ENCODE measurements around the gene LYPD6B. TPM values are rescaled to one million over a fixed set of nuclear protein-coding genes. Genes with fewer than 3 reads are reported as not detected.

LYPD6B gene
- total RNA-seq, 5 donors from 2014 or later (not counting 1 experiment from before 2014, with no cell fraction given), result not detected

DNA sequence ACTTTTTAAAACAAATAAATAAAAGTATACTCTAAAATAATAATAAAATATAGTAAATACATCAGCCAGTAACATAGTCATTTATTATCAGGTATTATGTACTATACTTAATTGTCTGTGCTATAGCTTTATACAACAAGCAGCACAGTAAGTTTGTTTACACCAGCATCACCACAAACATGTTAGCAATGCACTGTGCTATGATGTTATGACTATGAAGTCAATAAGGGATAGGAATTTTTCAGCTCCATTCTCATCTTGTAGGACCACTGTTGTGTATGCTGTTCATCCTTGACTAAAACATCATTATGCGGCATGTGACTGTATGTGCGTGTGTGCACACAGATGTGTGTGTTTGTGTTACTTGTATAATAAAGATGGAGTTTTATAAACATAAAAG is 137.5 kb downstream of the LYPD6B start:
- WGBS (ENCODE audit: insufficient coverage), result no CpG with 5 or more reads among the region's 2 CpGs
- Histone ChIP-seq H3K36me3 (ENCODE audit: control insufficient read depth in 2 of 2, extremely low read depth in 1 of 2, insufficient read depth in 1 of 2, low read length in 1 of 2) (no peaks in the 10 kb centered on the region), H3K4me3 (ENCODE audit: control insufficient read depth in 1 of 2, extremely low read depth in 1 of 2, low read length in 1 of 2) (no peak overlapping the region), H3K27me3 (replicated peaks in 1 of 2; ENCODE audit: control insufficient read depth in 2 of 2, extremely low read depth in 1 of 2, insufficient read depth in 2 of 2, low read length in 1 of 2) (peaks cover 0 to 3% of the 10 kb centered on the region in 2 experiments), H3K4me1 (ENCODE audit: control insufficient read depth in 1 of 2, extremely low read depth in 1 of 2, insufficient read depth in 2 of 2, low read length in 2 of 2) (no peaks in the 10 kb centered on the region), H3K9me3 (no peaks in the 10 kb centered on the region), H3K27ac (ENCODE audit: low read length) (no peak overlapping the region)
- ATAC-seq (replicated peaks in 1 of 4) (no peak), DNase-seq (no peak)
- Mint-ChIP-seq H3K9me3 (peaks cover 5 to 8% (median 7%) of the 10 kb centered on the region in 3 donors), H3K27ac (no peak overlapping the region), H3K36me3 (no peaks in the 10 kb centered on the region), H3K4me1 (no peaks in the 10 kb centered on the region), H3K4me3 (no peak overlapping the region), H3K27me3 (peaks cover 3 to 16% of the 10 kb centered on the region in 2 donors)
- POLR2A ChIA-PET, result no interaction called here
- CTCF ChIA-PET, result no interaction called here

DNA sequence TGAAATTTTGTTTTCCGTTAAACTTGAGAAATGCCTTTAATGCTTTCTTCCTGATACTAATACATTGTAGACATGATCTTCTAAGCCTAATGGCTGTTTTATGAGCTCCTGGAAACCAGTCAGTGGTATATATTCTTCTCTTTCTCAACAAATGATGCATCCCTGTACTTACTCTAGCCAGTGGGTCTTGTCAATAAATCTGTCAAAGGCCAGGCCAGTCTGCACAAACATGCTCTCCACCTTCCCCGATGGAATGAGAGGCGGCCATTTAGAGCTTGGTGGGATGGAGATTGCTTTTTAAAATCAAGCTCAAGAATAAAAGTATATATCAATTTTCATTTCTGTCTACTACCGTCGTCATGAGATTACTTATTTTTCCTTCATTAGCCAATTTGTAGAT is 140.1 kb downstream of the LYPD6B start:
- Mint-ChIP-seq H3K4me1 (no peaks in the 10 kb centered on the region), H3K27ac (no peak overlapping the region), H3K27me3 (peaks cover 3 to 22% of the 10 kb centered on the region in 2 donors), H3K9me3 (no peaks in the 10 kb centered on the region), H3K4me3 (no peak overlapping the region), H3K36me3 (no peaks in the 10 kb centered on the region)
- H3K27ac ChIP-seq (ENCODE audit: low read length), result no peak overlapping the region
- no peaks in the 10 kb centered on the region for H3K4me1 ChIP-seq (ENCODE audit: control insufficient read depth in 1 of 2, extremely low read depth in 1 of 2, insufficient read depth in 2 of 2, low read length in 2 of 2)
- WGBS (ENCODE audit: insufficient coverage), result no CpG with 5 or more reads among the region's 5 CpGs
- no peaks in the 10 kb centered on the region for H3K36me3 ChIP-seq (ENCODE audit: control insufficient read depth in 2 of 2, extremely low read depth in 1 of 2, insufficient read depth in 1 of 2, low read length in 1 of 2)
- no peak for DNase-seq
- no peak for ATAC-seq (replicated peaks in 1 of 4)
- CTCF ChIA-PET, result no interaction called here
- H3K27me3 ChIP-seq (replicated peaks in 1 of 2; ENCODE audit: control insufficient read depth in 2 of 2, extremely low read depth in 1 of 2, insufficient read depth in 2 of 2, low read length in 1 of 2), result peaks cover 0 to 3% of the 10 kb centered on the region in 2 experiments
- H3K4me3 ChIP-seq (ENCODE audit: control insufficient read depth in 1 of 2, extremely low read depth in 1 of 2, low read length in 1 of 2), result no peak overlapping the region
- H3K9me3 ChIP-seq, result no peaks in the 10 kb centered on the region
- POLR2A ChIA-PET, result no interaction called here

GRCh38 chr2:149180226-149180875 is 141.9 kb downstream of the LYPD6B start:
- Mint-ChIP-seq H3K27ac (no peak overlapping the region), H3K27me3 (peaks cover 3 to 22% of the 10 kb centered on the region in 2 donors), H3K36me3 (no peaks in the 10 kb centered on the region), H3K9me3 (no peaks in the 10 kb centered on the region), H3K4me3 (no peak overlapping the region), H3K4me1 (no peaks in the 10 kb centered on the region)
- 76% methylated on average over 8 of the region's 9 CpGs for WGBS (ENCODE audit: insufficient coverage)
- no peak overlapping the region for H3K27ac ChIP-seq (ENCODE audit: low read length)
- ATAC-seq (replicated peaks in 1 of 4) (no peak), DNase-seq (no peak)
- peaks cover 0 to 3% of the 10 kb centered on the region in 2 experiments for H3K27me3 ChIP-seq (replicated peaks in 1 of 2; ENCODE audit: control insufficient read depth in 2 of 2, extremely low read depth in 1 of 2, insufficient read depth in 2 of 2, low read length in 1 of 2)
- H3K36me3 ChIP-seq (ENCODE audit: control insufficient read depth in 2 of 2, extremely low read depth in 1 of 2, insufficient read depth in 1 of 2, low read length in 1 of 2), result no peaks in the 10 kb centered on the region
- no peak overlapping the region for H3K4me3 ChIP-seq (ENCODE audit: control insufficient read depth in 1 of 2, extremely low read depth in 1 of 2, low read length in 1 of 2)
- H3K4me1 ChIP-seq (ENCODE audit: control insufficient read depth in 1 of 2, extremely low read depth in 1 of 2, insufficient read depth in 2 of 2, low read length in 2 of 2), result no peaks in the 10 kb centered on the region
- ChIA-PET POLR2A (no interaction called here), CTCF (no interaction called here)
- no peaks in the 10 kb centered on the region for H3K9me3 ChIP-seq

GRCh38 chr2:149183187-149183586 is 144.7 kb downstream of the LYPD6B start:
- no CpG with 5 or more reads among the region's 1 CpG for WGBS (ENCODE audit: insufficient coverage)
- Histone ChIP-seq H3K9me3 (no peaks in the 10 kb centered on the region), H3K4me3 (ENCODE audit: control insufficient read depth in 1 of 2, extremely low read depth in 1 of 2, low read length in 1 of 2) (no peak overlapping the region), H3K27ac (ENCODE audit: low read length) (no peak overlapping the region), H3K27me3 (replicated peaks in 1 of 2; ENCODE audit: control insufficient read depth in 2 of 2, extremely low read depth in 1 of 2, insufficient read depth in 2 of 2, low read length in 1 of 2) (peaks cover 0 to 3% of the 10 kb centered on the region in 2 experiments), H3K36me3 (ENCODE audit: control insufficient read depth in 2 of 2, extremely low read depth in 1 of 2, insufficient read depth in 1 of 2, low read length in 1 of 2) (no peaks in the 10 kb centered on the region), H3K4me1 (ENCODE audit: control insufficient read depth in 1 of 2, extremely low read depth in 1 of 2, insufficient read depth in 2 of 2, low read length in 2 of 2) (no peaks in the 10 kb centered on the region)
- ATAC-seq (replicated peaks in 1 of 4) (no peak), DNase-seq (no peak)
- peaks cover 0 to 22% of the 10 kb centered on the region in 2 donors for H3K27me3 Mint-ChIP-seq
- no peak overlapping the region for H3K27ac Mint-ChIP-seq
- ChIA-PET CTCF (no interaction called here), POLR2A (no interaction called here)
- H3K4me3 Mint-ChIP-seq, result no peak overlapping the region
- no peaks in the 10 kb centered on the region for H3K4me1 Mint-ChIP-seq
- no peaks in the 10 kb centered on the region for H3K36me3 Mint-ChIP-seq
- no peaks in the 10 kb centered on the region for H3K9me3 Mint-ChIP-seq

GRCh38 chr2:149184991-149185390 is 146.5 kb downstream of the LYPD6B start:
- ATAC-seq (replicated peaks in 1 of 4) (no peak), DNase-seq (no peak)
- Histone ChIP-seq H3K27ac (ENCODE audit: low read length) (no peak overlapping the region), H3K9me3 (no peaks in the 10 kb centered on the region), H3K36me3 (ENCODE audit: control insufficient read depth in 2 of 2, extremely low read depth in 1 of 2, insufficient read depth in 1 of 2, low read length in 1 of 2) (no peaks in the 10 kb centered on the region), H3K4me1 (ENCODE audit: control insufficient read depth in 1 of 2, extremely low read depth in 1 of 2, insufficient read depth in 2 of 2, low read length in 2 of 2) (no peaks in the 10 kb centered on the region), H3K27me3 (replicated peaks in 1 of 2; ENCODE audit: control insufficient read depth in 2 of 2, extremely low read depth in 1 of 2, insufficient read depth in 2 of 2, low read length in 1 of 2) (peaks cover 0 to 3% of the 10 kb centered on the region in 2 experiments), H3K4me3 (ENCODE audit: control insufficient read depth in 1 of 2, extremely low read depth in 1 of 2, low read length in 1 of 2) (no peak overlapping the region)
- ChIA-PET CTCF (interaction anchor here in 1 of 2 donors (0.6 kb wide), 1 partner anchor 11 kb away, joined by 3 read pairs; no protein-coding TSS in a partner anchor), POLR2A (no interaction called here)
- H3K27me3 Mint-ChIP-seq, result peaks cover 0 to 10% of the 10 kb centered on the region in 2 donors
- no peaks in the 10 kb centered on the region for H3K9me3 Mint-ChIP-seq
- no CpG with 5 or more reads among the region's 2 CpGs for WGBS (ENCODE audit: insufficient coverage)
- H3K4me3 Mint-ChIP-seq, result no peak overlapping the region
- no peaks in the 10 kb centered on the region for H3K36me3 Mint-ChIP-seq
- no peaks in the 10 kb centered on the region for H3K4me1 Mint-ChIP-seq
- no peak overlapping the region for H3K27ac Mint-ChIP-seq

DNA sequence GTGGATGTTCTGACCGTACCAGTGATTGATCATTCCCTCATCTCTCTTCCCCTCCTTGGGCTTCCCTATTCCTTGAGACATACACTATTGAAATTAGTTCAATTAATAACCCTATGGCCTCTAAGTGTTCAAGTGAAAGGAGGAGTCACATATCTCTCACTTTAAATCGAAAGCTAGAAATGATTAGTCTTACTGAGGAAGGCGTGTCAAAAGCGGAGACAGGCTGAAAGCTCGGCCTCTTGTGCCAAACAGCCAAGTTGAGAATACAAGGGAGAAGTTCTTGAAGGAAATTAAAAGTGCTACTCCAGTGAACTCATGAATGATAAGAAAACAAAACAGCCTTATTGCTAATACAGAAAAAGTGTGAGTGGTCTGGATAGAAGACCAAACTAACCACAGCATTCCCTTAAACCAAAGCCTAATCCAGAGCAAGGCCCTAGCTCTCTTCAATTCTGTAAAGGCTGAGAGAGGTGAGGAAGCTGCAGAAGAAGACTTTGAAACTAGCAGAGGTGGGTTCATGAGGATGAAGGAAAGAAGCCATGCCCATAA is 147.5 kb downstream of the LYPD6B start:
- CTCF ChIA-PET, result interaction anchor here in 1 of 2 donors (1.1 kb wide), 1 partner anchor 13 kb away, joined by 3 read pairs; no protein-coding TSS in a partner anchor

More for the DNA sequence above, 147.5 kb downstream of the LYPD6B start:
- H3K27ac Mint-ChIP-seq, result no peak overlapping the region
- H3K27ac ChIP-seq (ENCODE audit: low read length), result no peak overlapping the region
- H3K4me1 ChIP-seq (ENCODE audit: control insufficient read depth in 1 of 2, extremely low read depth in 1 of 2, insufficient read depth in 2 of 2, low read length in 2 of 2), result no peaks in the 10 kb centered on the region
- H3K27me3 ChIP-seq (replicated peaks in 1 of 2; ENCODE audit: control insufficient read depth in 2 of 2, extremely low read depth in 1 of 2, insufficient read depth in 2 of 2, low read length in 1 of 2), result no peaks in the 10 kb centered on the region
- no peaks in the 10 kb centered on the region for H3K4me1 Mint-ChIP-seq
- H3K4me3 ChIP-seq (ENCODE audit: control insufficient read depth in 1 of 2, extremely low read depth in 1 of 2, low read length in 1 of 2), result no peak overlapping the region
- no peak overlapping the region for H3K4me3 Mint-ChIP-seq
- WGBS (ENCODE audit: insufficient coverage), result no CpG with 5 or more reads among the region's 5 CpGs
- H3K27me3 Mint-ChIP-seq, result peaks cover 0 to 6% of the 10 kb centered on the region in 2 donors
- DNase-seq (no peak), ATAC-seq (replicated peaks in 1 of 4) (no peak)
- no peaks in the 10 kb centered on the region for H3K36me3 Mint-ChIP-seq
- H3K9me3 ChIP-seq, result no peaks in the 10 kb centered on the region
- POLR2A ChIA-PET, result no interaction called here
- H3K9me3 Mint-ChIP-seq, result no peaks in the 10 kb centered on the region
- H3K36me3 ChIP-seq (ENCODE audit: control insufficient read depth in 2 of 2, extremely low read depth in 1 of 2, insufficient read depth in 1 of 2, low read length in 1 of 2), result no peaks in the 10 kb centered on the region

Data from T-cell (primary cell).